BE2C (cell line): ENCODE data around the gene EEFSEC.
A peak's percentile ranks its signal among the peaks of the same experiment; 100 is the strongest.

Source experiments
- DNase-seq: peaks from one replicate; pipeline ENCODE4 v3.0.0-alpha.2; 2020
- H3K27me3 ChIP-seq: fragments of 250-450 bp; sonication (Bioruptor Pico); 2 replicates; pipeline ENCODE4 v1.5.1; 2020; ENCODE audit warnings: mild to moderate bottlenecking
- H3K36me3 ChIP-seq: fragments of 250-450 bp; sonication (Bioruptor Pico); 2 replicates; pipeline ENCODE4 v1.5.1; 2020; ENCODE audit warnings: mild to moderate bottlenecking
- H3K4me1 ChIP-seq: fragments of 250-450 bp; sonication (Bioruptor Pico); 2 replicates; pipeline ENCODE4 v1.5.1; 2020
- H3K4me3 ChIP-seq: 2 replicates; pipeline ENCODE4 v1.5.1; 2011; ENCODE audit warnings: low read depth, low read length
- H3K9me3 ChIP-seq: fragments of 250-450 bp; sonication (Bioruptor Pico); 2 replicates; pipeline ENCODE4 v1.5.1; 2020
- TF ChIP-seq, protein P1 (sequence below): IDR thresholded peaks from 2 replicates; pipeline ENCODE4 v1.5.1; 2012; ENCODE audit warnings: mild to moderate bottlenecking, low read depth, low read length

Gene EEFSEC

DNA sequence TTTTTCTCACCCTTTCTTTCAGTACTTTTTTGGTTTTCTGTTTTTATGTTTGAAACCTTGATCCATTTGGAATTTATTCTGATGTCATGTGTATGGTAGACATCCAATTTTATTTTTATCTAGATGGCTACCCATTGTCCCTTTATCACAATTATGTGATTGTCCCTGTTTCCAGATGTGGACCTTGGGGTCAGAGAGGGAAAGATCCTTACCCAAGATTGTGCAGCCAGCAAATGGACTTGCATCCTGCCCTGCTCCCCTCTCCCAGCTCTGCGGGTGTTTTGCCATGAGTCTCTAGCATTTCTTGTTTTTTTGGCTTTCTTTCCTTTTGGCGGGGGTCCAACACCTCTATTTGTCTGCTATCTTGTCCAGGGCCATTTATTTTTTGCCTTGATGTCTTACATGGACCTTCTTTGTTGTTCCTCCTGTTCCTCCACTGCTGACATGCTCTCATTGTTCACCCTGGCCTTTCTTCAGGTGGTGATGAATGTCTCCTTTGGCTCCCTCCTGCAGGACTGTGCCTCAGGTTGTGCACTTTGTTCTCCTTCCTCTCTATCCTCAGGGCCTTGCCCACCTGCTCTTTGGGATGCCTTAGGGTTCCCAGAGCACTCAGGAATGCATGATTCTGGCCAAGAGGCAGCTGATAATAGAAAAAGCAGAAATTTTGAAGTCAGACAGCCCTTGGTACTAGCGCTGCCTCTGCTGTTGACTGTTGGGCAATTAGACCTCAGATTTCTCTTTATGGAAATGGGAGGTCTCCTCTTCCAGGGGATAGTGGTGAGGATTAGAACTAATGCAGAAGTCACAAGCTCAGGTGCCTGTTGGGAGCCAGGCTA, 84.3 kb downstream of the EEFSEC start:
- H3K4me3 ChIP-seq = no peak overlapping the region

DNA sequence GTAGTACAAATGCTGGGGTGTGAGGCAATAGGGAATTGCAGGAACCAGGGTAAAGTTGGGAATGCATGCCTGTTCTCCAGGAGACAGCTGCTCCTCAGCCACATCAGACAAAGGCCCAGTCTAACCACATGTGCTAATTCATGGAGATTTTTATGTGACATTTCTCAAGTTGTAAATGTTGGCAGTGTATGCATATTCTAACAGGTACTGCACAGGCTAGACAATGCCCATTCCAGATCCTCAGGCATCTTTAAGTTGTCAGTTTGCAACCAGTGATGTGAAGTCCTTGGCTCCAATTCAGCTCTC, 84.9 kb downstream of the EEFSEC start:
- TF ChIP-seq, protein P1, sequence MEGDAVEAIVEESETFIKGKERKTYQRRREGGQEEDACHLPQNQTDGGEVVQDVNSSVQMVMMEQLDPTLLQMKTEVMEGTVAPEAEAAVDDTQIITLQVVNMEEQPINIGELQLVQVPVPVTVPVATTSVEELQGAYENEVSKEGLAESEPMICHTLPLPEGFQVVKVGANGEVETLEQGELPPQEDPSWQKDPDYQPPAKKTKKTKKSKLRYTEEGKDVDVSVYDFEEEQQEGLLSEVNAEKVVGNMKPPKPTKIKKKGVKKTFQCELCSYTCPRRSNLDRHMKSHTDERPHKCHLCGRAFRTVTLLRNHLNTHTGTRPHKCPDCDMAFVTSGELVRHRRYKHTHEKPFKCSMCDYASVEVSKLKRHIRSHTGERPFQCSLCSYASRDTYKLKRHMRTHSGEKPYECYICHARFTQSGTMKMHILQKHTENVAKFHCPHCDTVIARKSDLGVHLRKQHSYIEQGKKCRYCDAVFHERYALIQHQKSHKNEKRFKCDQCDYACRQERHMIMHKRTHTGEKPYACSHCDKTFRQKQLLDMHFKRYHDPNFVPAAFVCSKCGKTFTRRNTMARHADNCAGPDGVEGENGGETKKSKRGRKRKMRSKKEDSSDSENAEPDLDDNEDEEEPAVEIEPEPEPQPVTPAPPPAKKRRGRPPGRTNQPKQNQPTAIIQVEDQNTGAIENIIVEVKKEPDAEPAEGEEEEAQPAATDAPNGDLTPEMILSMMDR = no peak

More for the DNA sequence above, 84.3 kb downstream of the EEFSEC start:
- H3K27me3 ChIP-seq = no peaks in the 10 kb centered on the region
- H3K4me1 ChIP-seq = peaks cover 53% of the 10 kb centered on the region
- peak; percentile 50 for DNase-seq
- TF ChIP-seq, protein P1 = no peak
- no peaks in the 10 kb centered on the region for H3K9me3 ChIP-seq
- no peaks in the 10 kb centered on the region for H3K36me3 ChIP-seq

DNA sequence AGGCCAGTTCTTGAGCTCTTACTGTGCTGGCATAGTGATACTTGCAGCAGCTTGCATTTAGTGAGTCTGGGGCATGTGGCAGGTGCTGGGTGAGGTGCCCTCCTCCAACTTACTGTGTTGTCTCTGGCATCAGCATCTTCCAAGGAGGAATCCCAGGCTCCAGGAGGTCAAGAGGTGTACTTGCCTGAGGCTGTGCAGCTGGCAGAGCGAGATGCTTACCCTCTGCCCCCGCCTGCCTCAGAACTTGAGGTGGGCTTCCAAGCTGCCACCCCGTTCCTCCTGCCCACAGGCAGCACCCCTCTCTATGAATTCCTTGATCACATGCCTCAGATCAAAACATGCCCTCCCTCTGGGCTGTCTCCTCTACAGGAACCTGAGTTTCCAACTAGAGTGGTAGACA, 86.0 kb downstream of the EEFSEC start:
- TF ChIP-seq, protein P1 = no peak
- no peaks in the 10 kb centered on the region for H3K9me3 ChIP-seq
- no peak for DNase-seq
- H3K4me3 ChIP-seq = no peak overlapping the region
- H3K27me3 ChIP-seq = no peaks in the 10 kb centered on the region
- H3K4me1 ChIP-seq = peaks cover 47% of the 10 kb centered on the region
- H3K36me3 ChIP-seq = no peaks in the 10 kb centered on the region

More for the DNA sequence above, 84.9 kb downstream of the EEFSEC start:
- Histone ChIP-seq H3K36me3 (no peaks in the 10 kb centered on the region), H3K4me1 (peaks cover 47% of the 10 kb centered on the region), H3K9me3 (no peaks in the 10 kb centered on the region), H3K27me3 (no peaks in the 10 kb centered on the region), H3K4me3 (no peak overlapping the region)
- DNase-seq = no peak

DNA sequence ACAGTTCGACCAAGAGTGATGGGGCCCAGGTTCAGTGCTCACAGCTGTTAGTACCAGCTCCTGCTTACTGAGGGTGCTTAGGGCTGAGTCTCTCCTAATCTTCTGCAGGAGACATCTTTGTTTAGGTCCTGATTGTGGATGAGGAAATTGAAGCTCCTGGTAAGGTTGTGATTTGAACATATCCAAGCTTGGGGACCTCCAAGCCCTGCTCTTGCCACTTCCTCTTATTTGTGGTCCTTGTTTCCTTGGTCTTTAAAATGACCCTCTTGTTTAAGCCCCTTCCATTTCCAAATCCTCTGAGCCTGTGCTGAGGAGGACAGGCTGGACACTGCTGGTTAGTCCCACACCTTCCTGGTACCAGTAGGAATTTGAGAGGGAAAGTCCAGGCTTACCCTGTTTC, 87.0 kb downstream of the EEFSEC start:
- no peaks in the 10 kb centered on the region for H3K27me3 ChIP-seq
- H3K36me3 ChIP-seq = no peaks in the 10 kb centered on the region
- H3K4me1 ChIP-seq = peaks cover 43% of the 10 kb centered on the region
- H3K9me3 ChIP-seq = no peaks in the 10 kb centered on the region
- TF ChIP-seq, protein P1 = no peak
- DNase-seq = no peak
- H3K4me3 ChIP-seq = no peak overlapping the region

DNA sequence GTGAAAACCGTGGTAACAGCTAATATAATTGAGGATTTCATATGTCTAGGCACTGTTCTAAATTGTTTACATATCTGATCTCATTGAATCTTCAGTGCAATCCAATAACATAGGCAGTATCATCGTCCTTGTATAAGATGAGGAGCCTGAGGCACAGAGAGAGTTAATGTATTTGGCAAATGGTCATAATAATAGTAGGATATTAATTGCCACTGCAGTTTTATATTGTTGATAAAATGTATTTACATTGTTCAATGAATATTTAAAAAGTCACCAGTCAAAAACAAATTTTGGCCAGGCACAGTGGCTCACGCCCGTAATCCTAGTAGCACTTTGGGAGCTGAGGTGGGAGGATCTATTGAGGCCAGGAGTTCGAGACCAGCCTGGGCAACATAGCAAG, 88.5 kb downstream of the EEFSEC start:
- TF ChIP-seq, protein P1 = no peak
- Histone ChIP-seq H3K27me3 (no peaks in the 10 kb centered on the region), H3K4me1 (peaks cover 28% of the 10 kb centered on the region), H3K9me3 (no peaks in the 10 kb centered on the region), H3K4me3 (no peak overlapping the region), H3K36me3 (no peaks in the 10 kb centered on the region; the same call in 1 of the 2 replicates)
- DNase-seq = no peak

DNA sequence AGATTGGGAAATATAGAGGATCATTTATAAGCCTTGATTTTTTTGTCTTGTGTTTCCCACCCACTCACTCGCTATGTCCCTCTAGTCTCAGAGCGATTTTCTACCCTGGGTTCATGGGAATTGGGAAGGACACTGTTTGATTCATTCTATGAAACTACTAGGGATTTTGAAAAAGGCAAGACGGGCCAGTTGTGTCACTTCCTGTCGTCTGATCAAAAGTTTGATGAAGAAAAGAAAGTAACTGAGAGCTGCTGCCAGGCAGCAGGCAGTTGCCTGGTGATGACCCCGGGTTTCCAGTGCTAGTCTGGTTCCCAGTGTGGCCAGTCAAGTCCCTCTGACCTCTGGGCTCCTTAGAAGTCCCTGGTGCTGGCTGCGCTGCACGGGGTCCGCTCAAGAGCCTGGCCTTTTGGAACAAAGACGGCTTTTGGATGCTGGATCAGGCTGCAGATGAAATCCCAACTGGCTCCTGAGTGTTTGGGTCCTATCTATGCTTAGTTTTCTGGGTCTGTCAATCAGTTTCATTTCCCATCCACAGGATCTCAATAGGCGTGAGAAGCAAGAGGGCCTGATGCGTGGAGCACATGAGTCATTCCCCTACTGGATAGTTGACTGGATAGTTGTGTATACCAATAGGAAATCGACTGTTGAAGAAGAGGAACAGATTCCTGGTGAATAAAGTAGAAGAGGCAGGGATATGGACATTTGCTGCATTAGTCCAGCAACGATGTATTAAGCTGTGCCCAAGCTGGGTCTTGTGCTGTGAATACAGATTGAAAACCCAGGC, 89.7 kb downstream of the EEFSEC start:
- no peaks in the 10 kb centered on the region for H3K9me3 ChIP-seq
- H3K36me3 ChIP-seq = peaks cover 7% of the 10 kb centered on the region; the same call in 1 of the 2 replicates
- no peaks in the 10 kb centered on the region for H3K27me3 ChIP-seq
- no peak overlapping the region for H3K4me3 ChIP-seq
- TF ChIP-seq, protein P1 = no peak
- peaks cover 15% of the 10 kb centered on the region for H3K4me1 ChIP-seq
- DNase-seq = no peak
